ENCODE measurements around the gene GBP1.
"Not testable (repeated sequence)": the region's sequence is repeated elsewhere in the genome, so short reads cannot be mapped to it uniquely, and the experiment has no call there.

GBP1 gene

GRCh38 chr1:89051300-89051954 lies 13.6 kb downstream of the GBP1 start:
- DNase-seq: no peak

- no peak for DNase-seq
These were observed 14.4 kb downstream of the GBP1 start for GRCh38 chr1:89050649-89051033.

DNA sequence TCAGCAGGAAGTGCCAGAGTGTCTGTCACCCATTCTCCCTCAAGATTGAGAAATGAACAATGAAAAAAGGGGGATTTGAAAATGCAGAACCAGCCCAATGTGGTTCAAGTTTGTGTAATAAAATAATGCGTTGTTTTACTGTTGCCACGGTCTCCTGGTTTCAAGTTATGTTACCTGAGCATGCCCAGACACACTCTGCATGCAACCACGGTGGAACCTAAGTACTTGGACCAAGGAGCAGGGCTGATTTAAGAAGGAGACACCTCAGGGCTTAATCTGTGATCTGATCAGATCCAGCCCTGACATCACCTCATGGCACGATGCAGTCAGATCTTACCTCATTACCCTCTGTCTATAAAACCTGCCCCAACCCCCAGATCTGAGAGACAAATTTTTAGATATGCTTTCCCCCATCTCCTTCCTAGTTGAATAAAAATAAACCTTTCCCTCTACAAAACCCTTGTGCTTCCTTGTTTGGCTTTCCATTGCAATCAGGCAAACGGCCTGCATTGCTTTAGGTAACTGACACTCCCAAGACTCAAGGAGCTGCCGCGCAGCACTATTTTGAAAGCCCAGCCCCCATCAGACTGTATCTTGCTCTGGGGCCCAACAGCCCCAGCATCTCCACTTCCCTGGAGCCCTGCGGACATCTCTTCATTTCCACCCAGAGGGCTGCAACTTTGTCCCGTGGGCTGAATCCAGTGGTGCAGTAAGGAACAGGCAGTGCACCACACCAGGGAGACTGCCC lies 14.9 kb downstream of the GBP1 start:
- not testable (repeated sequence) for DNase-seq

- DNase-seq: not testable (repeated sequence)
These were observed 15.8 kb downstream of the GBP1 start for GRCh38 chr1:89049187-89049586.

- no peak for DNase-seq
These were observed 17.3 kb downstream of the GBP1 start for GRCh38 chr1:89047734-89048133.

DNA sequence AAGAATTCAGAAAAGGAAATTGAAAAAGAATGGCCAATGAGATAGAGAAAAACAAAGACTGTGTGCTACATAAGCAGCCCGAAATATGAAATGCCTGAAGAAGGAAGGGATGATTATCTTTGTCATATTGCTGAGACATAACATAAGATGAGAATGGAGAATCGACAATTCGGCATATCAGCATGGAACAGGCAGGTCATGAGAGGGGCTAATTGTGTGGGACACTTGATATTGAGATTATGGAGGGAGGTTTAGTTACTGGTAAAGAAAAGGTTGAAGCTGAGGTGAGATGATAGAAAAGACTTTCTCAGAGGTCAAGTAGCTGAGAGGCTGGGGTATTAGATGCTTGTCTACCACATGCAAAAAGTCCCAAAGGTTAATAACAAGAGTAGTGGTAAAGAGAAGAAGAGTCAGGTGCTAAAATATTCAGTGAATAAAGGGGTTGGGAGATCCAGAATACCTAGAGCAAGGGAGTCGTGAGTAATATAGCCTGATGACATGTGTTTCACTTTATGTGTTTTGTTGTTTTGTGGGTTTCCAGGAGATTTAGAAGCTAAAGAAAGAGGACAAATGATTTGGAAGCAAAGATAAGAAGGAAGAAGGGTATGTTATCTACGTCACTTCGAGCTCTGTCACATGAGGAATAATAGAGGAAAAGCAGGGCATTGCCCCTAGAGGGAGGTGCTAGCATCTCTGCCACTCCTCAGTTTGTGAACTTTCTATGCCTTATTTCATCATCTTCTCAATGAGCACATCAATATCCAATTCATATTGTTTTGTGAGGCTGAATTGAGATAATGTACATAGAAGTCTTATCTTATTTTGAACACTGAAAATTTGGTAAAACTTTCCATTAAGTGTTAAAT lies 18.5 kb downstream of the GBP1 start:
- DNase-seq: not testable (repeated sequence)

DNA sequence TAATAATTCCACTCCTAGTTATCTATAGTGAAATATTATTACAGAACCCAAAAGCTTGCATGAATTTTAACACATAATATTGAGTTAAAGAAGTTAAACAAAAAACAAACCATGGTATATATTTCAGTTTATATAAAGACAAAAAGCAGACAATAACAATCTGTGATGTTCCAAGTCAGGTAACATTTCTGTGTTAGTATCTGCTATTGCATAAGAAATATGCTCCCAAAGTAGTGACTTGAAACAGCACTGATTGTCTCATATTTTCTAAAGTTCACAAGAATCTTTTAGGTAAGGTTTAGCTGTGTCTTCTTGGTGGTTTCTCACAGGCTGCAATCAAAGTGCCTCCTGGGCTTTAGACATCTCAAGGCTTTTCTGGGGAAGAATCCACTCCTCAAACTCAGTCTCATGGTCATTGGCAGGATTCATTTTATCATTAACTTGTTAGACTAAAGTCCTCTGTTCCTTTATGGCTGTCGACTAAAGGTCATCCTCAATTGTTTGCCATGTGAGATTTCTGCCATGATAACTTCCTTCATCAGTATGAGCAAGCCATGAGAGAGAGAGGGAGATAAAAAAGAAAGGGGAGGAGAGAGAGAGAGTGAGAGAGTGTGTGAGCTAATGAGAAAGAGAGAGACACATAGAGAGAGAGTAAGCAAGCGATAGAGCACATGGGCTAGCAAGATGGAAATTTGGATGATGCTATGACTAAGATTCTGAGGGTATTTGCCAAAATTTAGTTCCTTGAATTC lies 19.9 kb downstream of the GBP1 start:
- no peak for DNase-seq

GRCh38 chr1:89043940-89044339 lies 21.1 kb downstream of the GBP1 start:
- no peak for DNase-seq

DNA sequence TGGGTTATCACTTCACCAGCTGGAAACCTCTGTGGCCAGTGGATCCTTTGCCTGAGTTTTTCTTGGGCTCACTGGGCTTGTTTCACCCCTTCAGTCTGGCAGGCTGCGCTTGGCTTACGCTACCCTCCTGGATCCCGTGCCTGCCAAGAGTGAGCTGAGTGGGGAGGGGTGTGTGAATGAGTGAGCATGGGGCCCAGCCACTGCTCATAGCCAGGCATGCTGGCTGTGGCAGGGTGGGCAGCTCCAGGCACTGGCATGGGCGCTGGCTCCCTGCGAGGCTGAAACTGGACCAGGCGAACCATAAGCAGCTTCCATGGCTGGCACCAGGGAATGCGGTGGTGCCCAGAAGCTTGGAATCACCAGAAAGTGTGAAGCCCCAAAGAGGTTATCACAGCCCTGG lies 22.5 kb downstream of the GBP1 start:
- DNase-seq: no peak

DNA sequence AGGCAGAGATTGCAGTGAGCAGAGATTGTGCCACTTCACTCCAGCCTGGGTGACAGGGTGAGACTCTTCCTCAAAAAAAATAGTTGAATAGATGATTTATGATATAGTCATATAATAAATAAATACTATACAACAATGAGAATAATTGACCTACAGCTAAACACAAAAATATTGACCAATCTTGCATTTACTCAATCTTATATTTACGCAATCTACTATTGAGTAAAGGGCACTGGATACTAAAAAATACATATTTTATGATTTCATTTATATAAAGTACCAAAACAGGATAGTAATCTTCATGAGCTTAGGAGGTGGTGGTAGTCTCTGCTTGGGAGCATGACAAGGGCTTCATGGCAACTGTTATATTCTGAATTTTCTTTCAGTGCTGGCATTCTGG lies 23.3 kb downstream of the GBP1 start:
- DNase-seq: no peak

GRCh38 chr1:89041119-89041641 lies 23.8 kb downstream of the GBP1 start:
- DNase-seq: no peak

GRCh38 chr1:89040315-89040626 lies 24.7 kb downstream of the GBP1 start:
- no peak for DNase-seq

DNA sequence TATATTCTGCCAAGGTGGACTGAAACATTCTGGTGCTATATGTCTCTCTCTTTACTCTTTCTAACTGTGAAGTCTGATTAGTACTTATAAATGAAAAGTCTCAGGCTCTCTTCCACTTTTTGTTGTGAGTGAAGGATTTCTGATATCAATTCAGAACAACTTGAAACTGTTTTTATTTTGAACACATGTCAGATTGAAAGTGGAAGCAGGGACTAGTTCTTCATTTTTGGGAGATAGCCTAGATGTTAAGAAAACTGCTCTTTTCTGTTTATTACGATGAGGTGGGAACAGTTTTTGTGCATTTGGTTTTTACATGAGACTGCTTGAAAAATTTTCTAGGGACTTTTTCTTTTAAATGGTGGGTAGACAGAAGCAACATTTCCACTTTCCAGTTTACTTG lies 27.8 kb downstream of the GBP1 start:
- DNase-seq: no peak

GRCh38 chr1:89035080-89035479 lies 29.9 kb downstream of the GBP1 start:
- no peak for DNase-seq

GRCh38 chr1:89034004-89034403 lies 31.0 kb downstream of the GBP1 start:
- DNase-seq: not testable (repeated sequence)

DNA sequence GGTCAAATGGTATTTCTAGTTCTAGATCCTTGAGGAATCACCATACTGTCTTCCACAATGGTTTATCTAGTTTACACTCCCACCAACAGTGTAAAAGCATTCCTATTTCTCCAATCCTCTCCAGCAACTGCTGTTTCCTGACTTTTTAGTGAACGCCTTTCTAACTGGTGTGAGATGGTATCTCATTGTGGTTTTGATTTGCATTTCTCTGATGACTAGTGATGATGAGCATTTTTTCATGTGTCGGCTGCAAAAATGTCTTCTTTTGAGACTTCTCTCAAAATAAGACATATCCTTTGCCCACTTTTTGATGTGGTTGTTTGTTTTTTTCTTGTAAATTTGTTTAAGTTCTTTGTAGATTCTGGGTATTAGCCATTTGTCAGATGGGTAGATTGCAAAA lies 36.0 kb downstream of the GBP1 start:
- not testable (repeated sequence) for DNase-seq

DNA sequence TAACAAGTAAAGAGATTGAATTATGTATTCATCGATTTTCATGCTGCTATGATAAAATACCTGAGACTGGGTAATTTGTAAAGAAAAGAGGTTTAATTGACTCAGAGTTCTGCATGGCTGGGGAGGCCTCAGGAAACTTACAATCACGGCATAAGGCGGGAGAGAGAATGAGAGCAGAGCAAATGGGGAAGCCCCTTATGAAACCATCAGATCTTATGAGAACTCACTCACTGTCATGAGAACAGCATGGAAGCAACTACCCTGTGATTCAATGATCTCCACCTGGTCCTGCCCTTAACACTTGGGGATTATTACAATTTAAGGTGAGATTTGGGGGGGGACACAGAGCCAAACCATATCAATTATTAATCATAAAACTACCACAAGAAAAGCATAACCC lies 39.1 kb downstream of the GBP1 start:
- DNase-seq: no peak

DNA sequence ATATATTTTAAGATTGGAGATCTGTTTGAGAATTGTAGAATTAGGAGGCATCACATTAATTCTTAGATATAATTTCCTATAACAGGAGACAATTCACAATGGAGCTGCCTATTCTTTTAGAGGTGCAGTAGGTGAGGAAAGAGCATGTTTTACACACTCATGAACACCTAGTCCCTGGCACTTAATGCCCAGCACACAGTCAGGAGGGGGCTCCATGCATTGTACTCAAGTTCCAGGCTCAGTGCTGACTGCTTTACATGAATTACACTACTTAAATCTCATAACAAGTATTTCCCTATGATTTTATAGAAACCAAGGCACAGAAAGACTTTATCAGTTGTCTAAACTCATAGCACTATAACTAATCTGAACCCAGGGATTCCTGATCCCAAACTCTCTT lies 42.0 kb downstream of the GBP1 start:
- DNase-seq: no peak

DNA sequence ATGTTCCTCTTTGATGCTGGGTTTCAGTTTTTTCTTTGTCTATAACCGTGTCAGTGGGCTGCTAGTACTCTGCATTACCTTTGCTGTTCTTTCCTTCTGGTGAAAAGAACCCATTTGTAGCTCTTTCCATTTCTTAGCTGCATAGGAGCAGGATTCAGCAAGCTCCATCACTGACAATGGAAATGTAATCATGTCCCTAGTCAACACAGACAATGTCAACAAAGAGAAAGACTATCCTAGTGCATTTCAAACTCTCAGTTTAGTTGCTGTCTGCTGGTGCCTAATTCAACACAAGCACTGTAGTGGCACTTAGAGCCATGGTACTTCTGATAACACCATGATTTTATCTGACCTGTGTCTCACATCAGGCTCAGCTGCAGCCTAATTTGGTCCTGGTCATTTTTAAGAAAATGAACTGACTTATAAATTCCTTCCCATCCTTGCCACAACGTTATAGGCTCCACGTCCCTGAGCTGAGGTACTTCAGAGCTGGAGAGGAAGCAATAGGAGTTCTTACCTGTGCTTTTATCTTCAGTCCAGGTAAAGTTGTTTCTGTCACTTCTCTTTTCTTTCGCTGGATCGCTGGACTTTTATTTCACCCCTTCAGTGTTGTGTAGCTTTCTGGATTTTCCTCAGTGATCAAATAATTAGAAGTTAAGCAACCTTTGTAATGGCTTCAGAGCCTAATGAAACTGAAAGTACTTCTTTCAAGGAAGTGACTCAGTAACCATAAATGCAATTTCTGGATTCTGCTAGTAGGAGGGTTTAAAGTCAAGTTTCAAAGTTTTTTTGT lies 42.6 kb downstream of the GBP1 start, which contains the start of gene GBP3:
Gene GBP3 (minus strand): TSS at position 700 of the 793 bp plus-strand sequence. CDS start 2,145 bp downstream, outside the sequence.
- no peak for DNase-seq

DNA sequence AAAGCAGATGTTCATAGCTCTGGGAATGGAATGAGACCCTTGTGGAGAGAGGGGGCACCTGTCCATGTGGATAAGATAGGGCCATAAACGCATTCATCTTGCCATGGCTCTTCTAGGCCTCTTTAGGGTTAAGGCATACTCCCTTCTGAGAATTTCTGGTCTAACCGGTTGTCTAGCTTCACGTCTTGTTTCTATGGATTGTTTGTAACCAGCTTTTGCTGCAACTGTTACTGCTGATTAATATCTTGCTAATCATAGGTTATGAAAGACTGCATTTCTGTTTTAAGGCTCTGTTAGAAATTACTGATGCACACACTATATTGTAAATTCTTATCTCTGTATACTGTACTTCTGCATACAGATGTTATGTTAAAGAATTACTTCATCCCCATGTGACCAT lies 46.7 kb downstream of the GBP1 start:
- DNase-seq: not testable (repeated sequence)

- DNase-seq: no peak
These were observed 56.5 kb downstream of the GBP1 start for GRCh38 chr1:89008511-89008910.
